Activated CD4-positive, alpha-beta T cell treated with anti-CD3 and anti-CD28 coated beads for 4 hours (primary cell): ENCODE data around the gene PEX7.
"Not testable (repeated sequence)": the region's sequence is repeated elsewhere in the genome, so short reads cannot be mapped to it uniquely, and the experiment has no call there.

Source experiments
- DNase-seq, 2 donors: peaks; one replicate each; pipeline ENCODE4 v3.0.0-alpha.2; 2020

The PEX7 gene

GRCh38 chr6:136846477-136846876 lies 24.1 kb downstream of the PEX7 start:
- not testable (repeated sequence) for DNase-seq

- DNase-seq: not testable (repeated sequence)
Measured at GRCh38 chr6:136849979-136850563, 27.7 kb downstream of the PEX7 start.

GRCh38 chr6:136859430-136859829 lies 37.0 kb downstream of the PEX7 start:
- no peak for DNase-seq

GRCh38 chr6:136860043-136860442 lies 37.7 kb downstream of the PEX7 start:
- DNase-seq: no peak

- no peak for DNase-seq
Measured at GRCh38 chr6:136862662-136863061, 40.3 kb downstream of the PEX7 start.

GRCh38 chr6:136863752-136864151 lies 41.4 kb downstream of the PEX7 start:
- no peak for DNase-seq

GRCh38 chr6:136864676-136865075 lies 42.3 kb downstream of the PEX7 start:
- no peak for DNase-seq

- no peak for DNase-seq
Measured at GRCh38 chr6:136866872-136867416, 44.6 kb downstream of the PEX7 start.

GRCh38 chr6:136869451-136869850 lies 47.1 kb downstream of the PEX7 start:
- DNase-seq: no peak

- no peak for DNase-seq
Measured at GRCh38 chr6:136873748-136874147, 51.4 kb downstream of the PEX7 start.

GRCh38 chr6:136876469-136876868 lies 54.1 kb downstream of the PEX7 start:
- DNase-seq: not testable (repeated sequence)

- no peak for DNase-seq
Measured at GRCh38 chr6:136880748-136881460, 58.5 kb downstream of the PEX7 start.

- DNase-seq: no peak
Measured at GRCh38 chr6:136886091-136886490, 63.7 kb downstream of the PEX7 start.

- no peak for DNase-seq
Measured at GRCh38 chr6:136887953-136888352, 65.6 kb downstream of the PEX7 start.

- no peak for DNase-seq
Measured at GRCh38 chr6:136889271-136890193, 67.1 kb downstream of the PEX7 start.

GRCh38 chr6:136890194-136890839 lies 67.9 kb downstream of the PEX7 start:
- DNase-seq: no peak

GRCh38 chr6:136890986-136891385 lies 68.6 kb downstream of the PEX7 start:
- no peak for DNase-seq

- DNase-seq: no peak
Measured at GRCh38 chr6:136893187-136893586, 70.8 kb downstream of the PEX7 start.

- no peak for DNase-seq
Measured at GRCh38 chr6:136895901-136896300, 73.5 kb downstream of the PEX7 start.

- no peak for DNase-seq
Measured at GRCh38 chr6:136897071-136897470, 74.7 kb downstream of the PEX7 start.

GRCh38 chr6:136901212-136901784 lies 78.9 kb downstream of the PEX7 start:
- no peak for DNase-seq

GRCh38 chr6:136904477-136904876 lies 82.1 kb downstream of the PEX7 start:
- DNase-seq: not testable (repeated sequence)
